ENCODE results near the gene RPL13A. TPM values are rescaled to one million over a fixed set of nuclear protein-coding genes. Genes with fewer than 3 reads are reported as not detected.

The RPL13A gene
- total RNA-seq, 2 experiments from 2014 or later: 2,999 to 8,461 TPM

GRCh38 chr19:49499030-49499670 lies 11.7 kb downstream of the RPL13A start:
- CTCF ChIA-PET (ENCODE audit: unreplicated experiment): no interaction called here
- intact Hi-C loops (cut with micrococcal nuclease; ENCODE audit: unreplicated experiment): loop anchor here (10.0 kb wide), 2 partner anchors 266 to 864 kb away; partner anchors contain the start of genes AP2A1, DBP and TSKS
- Histone ChIP-seq H3K9me2 (ENCODE audit: insufficient read depth, low read length) (no peaks in the 10 kb centered on the region), H3K79me2 (ENCODE audit: insufficient read depth, low read depth, low read length) (peaks cover 30% of the 10 kb centered on the region), H3K36me3 (ENCODE audit: insufficient read depth, low read length) (peaks cover 40% of the 10 kb centered on the region), H3K4me2 (ENCODE audit: low read length) (peak overlapping the region; percentile 100), H3K4me3 (ENCODE audit: low read depth, low read length, poor library complexity, severe bottlenecking) (peak overlapping the region; percentile 98), H3K4me1 (ENCODE audit: insufficient read depth, low read length, poor library complexity, severe bottlenecking) (peaks cover 57% of the 10 kb centered on the region), H3K27ac (ENCODE audit: low read depth, low read length, poor library complexity, severe bottlenecking) (peak overlapping the region; percentile 84), H2AFZ (ENCODE audit: low read length) (no peak overlapping the region), H4K20me1 (ENCODE audit: insufficient read depth, low read length) (peaks cover 25% of the 10 kb centered on the region), H3K9me3 (ENCODE audit: low read length) (no peaks in the 10 kb centered on the region)
- POLR2A ChIA-PET: interaction anchor here (0.5 kb wide), 1 partner anchor 619 kb away, joined by 4 read pairs; no protein-coding TSS in a partner anchor
- DNase-seq (ENCODE audit: low spot score): no peak
- no TSS peak for BruUV-seq (replicated peaks)
- TF ChIP-seq CTCF (conservative IDR thresholded peaks at IDR 0.05; ENCODE audit: low read length): no peak
- no peak for TF ChIP-seq EZH2phosphoT487 (IDR thresholded peaks at IDR 0.05; ENCODE audit: borderline replicate concordance, low read depth, low read length)

GRCh38 chr19:49502866-49503581 lies 15.6 kb downstream of the RPL13A start:
- no peak overlapping the region for H2AFZ ChIP-seq (ENCODE audit: low read length)
- no TSS peak for BruUV-seq (replicated peaks)
- H3K36me3 ChIP-seq (ENCODE audit: insufficient read depth, low read length): peaks cover 23% of the 10 kb centered on the region
- H3K4me2 ChIP-seq (ENCODE audit: low read length): no peak overlapping the region
- peak; percentile 74 for DNase-seq (ENCODE audit: low spot score)
- no peak overlapping the region for H3K4me3 ChIP-seq (ENCODE audit: low read depth, low read length, poor library complexity, severe bottlenecking)
- peaks cover 11% of the 10 kb centered on the region; the same call in 1 of the 2 replicates for H3K79me2 ChIP-seq (ENCODE audit: insufficient read depth, low read depth, low read length)
- TF ChIP-seq CTCF (conservative IDR thresholded peaks at IDR 0.05; ENCODE audit: low read length) (peak; percentile 80), EZH2phosphoT487 (IDR thresholded peaks at IDR 0.05; ENCODE audit: borderline replicate concordance, low read depth, low read length) (no peak)
- ChIA-PET CTCF (ENCODE audit: unreplicated experiment) (no interaction called here), POLR2A (interaction anchor here (0.8 to 0.9 kb wide), 2 partner anchors 43 to 172 kb away, joined by 3 read pairs; no protein-coding TSS in a partner anchor)
- intact Hi-C loops (cut with micrococcal nuclease; ENCODE audit: unreplicated experiment): loop anchor here (1.0 kb wide), 1 partner anchor 67 kb away; no protein-coding TSS in a partner anchor
- no peaks in the 10 kb centered on the region for H3K9me3 ChIP-seq (ENCODE audit: low read length)
- H3K4me1 ChIP-seq (ENCODE audit: insufficient read depth, low read length, poor library complexity, severe bottlenecking): peaks cover 36% of the 10 kb centered on the region
- no peaks in the 10 kb centered on the region for H3K9me2 ChIP-seq (ENCODE audit: insufficient read depth, low read length)
- no peak overlapping the region for H3K27ac ChIP-seq (ENCODE audit: low read depth, low read length, poor library complexity, severe bottlenecking)
- peaks cover 17% of the 10 kb centered on the region for H4K20me1 ChIP-seq (ENCODE audit: insufficient read depth, low read length)
